C4-2B (cell line): ENCODE measurements around the gene TECPR1.

ENCODE experiments used
- H3K27ac ChIP-seq: fragments of 450-650 bp; 2 replicates; pipeline ENCODE4 v1.5.1; 2017
- ZFX ChIP-seq: fragments of 450-650 bp; IDR thresholded peaks from 2 replicates; pipeline ENCODE4 v1.6.1; 2017
- TF ChIP-seq, protein P1 (sequence below): fragments of 450-650 bp; conservative IDR thresholded peaks from 2 replicates; pipeline ENCODE4 v1.5.1; 2017; ENCODE audit warnings: mild to moderate bottlenecking

TECPR1 gene

DNA sequence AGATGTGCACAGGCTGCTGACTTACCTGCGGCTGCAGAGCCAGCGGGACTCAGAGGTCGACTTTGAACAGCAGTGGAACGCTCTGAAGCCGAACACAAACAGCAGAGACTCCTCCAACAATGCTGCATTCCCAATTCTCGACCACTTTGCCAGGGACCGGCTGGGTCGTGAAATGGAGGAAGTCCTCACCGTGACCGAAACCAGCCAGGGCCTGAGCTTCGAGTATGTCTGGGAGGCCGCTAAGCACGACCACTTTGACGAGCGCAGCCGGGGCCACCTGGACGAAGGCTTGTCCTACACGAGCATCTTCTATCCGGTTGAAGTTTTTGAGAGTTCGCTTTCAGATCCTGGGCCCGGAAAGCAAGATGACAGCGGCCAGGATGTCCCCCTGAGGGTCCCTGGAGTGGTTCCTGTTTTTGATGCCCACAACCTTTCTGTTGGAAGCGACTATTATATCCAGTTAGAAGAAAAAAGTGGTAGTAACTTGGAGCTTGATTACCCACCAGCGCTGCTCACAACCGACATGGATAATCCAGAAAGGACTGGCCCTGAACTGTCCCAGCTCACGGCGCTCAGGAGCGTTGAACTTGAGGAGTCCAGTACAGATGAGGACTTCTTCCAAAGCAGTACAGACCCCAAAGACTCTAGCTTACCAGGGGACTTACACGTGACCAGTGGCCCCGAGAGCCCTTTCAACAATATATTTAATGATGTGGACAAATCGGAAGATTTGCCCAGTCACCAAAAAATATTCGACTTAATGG is 60.2 kb downstream of the TECPR1 start:
- no peak for TF ChIP-seq ZFX
- TF ChIP-seq, protein P1, sequence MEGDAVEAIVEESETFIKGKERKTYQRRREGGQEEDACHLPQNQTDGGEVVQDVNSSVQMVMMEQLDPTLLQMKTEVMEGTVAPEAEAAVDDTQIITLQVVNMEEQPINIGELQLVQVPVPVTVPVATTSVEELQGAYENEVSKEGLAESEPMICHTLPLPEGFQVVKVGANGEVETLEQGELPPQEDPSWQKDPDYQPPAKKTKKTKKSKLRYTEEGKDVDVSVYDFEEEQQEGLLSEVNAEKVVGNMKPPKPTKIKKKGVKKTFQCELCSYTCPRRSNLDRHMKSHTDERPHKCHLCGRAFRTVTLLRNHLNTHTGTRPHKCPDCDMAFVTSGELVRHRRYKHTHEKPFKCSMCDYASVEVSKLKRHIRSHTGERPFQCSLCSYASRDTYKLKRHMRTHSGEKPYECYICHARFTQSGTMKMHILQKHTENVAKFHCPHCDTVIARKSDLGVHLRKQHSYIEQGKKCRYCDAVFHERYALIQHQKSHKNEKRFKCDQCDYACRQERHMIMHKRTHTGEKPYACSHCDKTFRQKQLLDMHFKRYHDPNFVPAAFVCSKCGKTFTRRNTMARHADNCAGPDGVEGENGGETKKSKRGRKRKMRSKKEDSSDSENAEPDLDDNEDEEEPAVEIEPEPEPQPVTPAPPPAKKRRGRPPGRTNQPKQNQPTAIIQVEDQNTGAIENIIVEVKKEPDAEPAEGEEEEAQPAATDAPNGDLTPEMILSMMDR = no peak
- no peak overlapping the region for H3K27ac ChIP-seq

DNA sequence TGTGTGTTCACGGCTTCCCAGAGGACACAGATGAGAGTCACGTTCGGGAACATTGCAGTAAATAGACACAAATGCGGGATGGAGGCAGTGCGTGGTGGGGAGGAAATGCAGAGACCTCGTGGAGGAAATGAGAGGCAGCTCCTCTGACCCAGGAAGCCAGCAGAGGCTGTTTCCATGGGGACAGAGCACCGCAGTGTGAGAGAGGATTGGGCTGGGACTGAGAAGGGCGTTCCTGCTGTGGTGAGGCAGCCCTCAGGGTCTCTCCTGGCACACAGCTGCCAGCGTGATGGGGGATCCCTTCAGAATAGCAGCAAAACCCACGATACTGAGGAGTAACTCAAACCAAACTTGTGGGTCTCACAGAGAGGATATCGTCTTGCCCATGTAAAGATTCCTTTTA is 62.5 kb downstream of the TECPR1 start:
- TF ChIP-seq, protein P1 = no peak
- TF ChIP-seq ZFX = no peak
- H3K27ac ChIP-seq = no peak overlapping the region

DNA sequence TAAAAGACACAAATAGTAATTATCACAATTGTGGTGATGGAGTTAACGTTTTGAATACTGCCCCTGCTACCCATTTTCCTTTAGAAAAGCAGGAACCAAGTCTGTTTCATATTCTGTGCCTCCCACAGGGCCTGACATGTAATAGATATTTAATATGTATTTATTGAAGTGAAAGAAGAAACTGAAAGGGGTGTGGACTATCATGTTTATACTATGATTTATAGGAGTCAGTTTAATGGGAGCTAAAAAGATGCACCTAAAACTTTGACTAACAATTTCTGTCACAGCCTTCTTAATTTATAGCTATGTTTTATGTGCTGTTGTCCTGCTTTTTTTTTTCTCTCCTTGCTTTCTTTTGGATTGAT is 64.9 kb downstream of the TECPR1 start:
- TF ChIP-seq, protein P1 = no peak
- TF ChIP-seq ZFX = no peak
- H3K27ac ChIP-seq = no peak overlapping the region

DNA sequence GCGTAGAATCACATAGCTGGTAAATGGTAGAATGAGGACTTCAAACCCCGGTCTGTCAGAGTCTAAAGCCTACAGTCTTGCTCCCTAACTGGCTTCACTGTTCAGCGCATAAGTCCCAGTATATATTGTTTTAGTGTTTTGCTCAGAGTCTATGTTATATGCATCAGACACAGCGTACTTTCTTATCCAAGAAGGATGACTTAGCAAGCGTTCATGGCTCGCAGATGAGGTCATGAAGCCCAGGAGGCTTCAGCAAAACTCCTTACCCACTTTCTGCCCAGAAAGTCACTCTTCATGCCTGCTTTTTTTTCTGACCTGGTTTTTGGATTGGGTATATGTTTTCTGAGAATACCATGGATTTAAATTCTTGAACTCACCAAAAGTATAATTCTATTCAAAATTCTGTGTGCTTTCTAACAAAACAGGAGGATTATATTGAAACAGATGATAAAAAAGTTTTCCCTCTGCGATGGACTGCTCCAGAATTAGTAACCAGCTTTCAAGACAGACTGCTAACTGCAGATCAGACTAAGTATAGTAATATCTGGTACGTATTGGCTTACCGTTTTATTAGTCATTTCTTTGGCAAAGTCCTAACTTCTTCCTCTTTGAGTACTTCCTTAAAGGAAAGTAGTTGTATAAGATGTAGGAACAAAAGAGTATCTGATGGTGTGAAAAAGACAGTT is 65.4 kb downstream of the TECPR1 start:
- TF ChIP-seq, protein P1 = no peak
- no peak for TF ChIP-seq ZFX
- 0 out of 2 replicates have a peak overlapping the region, but pooled peaks have one; percentile 1 for H3K27ac ChIP-seq

DNA sequence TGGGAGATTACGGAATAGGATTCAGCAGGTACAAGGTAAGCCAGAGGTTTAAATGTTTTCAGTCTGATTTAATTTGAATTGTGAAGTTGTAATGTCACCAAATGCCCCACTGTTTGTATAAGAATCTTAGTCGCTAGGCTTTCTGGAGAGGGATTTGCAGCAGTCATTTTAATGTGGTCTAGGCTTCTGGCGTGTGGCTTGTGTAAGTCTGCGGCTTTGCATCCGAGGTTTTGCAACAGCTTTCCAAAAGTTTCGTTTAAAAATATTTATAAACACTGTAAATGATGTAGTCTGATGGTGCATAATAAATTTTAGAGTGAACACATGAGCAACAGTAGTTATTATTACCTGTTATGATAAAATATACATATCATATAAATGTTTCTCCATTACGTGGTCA is 66.9 kb downstream of the TECPR1 start:
- TF ChIP-seq ZFX = no peak
- TF ChIP-seq, protein P1 = no peak
- no peak overlapping the region for H3K27ac ChIP-seq

DNA sequence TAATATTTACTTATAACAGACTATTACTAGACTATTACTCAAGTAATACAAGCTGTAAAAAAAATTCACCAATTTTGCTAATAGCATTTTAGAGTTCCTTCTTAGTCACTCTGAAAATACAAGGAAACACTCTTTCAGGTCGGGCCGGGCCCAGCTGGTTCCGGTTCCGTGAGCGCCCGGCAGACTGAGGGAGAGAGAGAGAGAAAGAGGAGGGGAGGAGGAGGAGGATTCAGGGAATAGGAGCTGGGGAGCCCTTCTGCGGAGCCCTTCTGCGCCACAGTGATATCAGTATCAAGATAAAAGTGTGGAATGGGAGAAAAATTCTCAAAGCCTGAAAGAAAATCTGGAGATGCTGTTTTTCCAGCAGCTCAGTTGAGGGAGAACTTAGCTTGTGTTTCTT is 71.3 kb downstream of the TECPR1 start:
- no peak for TF ChIP-seq ZFX
- TF ChIP-seq, protein P1 = no peak
- no peak overlapping the region for H3K27ac ChIP-seq

DNA sequence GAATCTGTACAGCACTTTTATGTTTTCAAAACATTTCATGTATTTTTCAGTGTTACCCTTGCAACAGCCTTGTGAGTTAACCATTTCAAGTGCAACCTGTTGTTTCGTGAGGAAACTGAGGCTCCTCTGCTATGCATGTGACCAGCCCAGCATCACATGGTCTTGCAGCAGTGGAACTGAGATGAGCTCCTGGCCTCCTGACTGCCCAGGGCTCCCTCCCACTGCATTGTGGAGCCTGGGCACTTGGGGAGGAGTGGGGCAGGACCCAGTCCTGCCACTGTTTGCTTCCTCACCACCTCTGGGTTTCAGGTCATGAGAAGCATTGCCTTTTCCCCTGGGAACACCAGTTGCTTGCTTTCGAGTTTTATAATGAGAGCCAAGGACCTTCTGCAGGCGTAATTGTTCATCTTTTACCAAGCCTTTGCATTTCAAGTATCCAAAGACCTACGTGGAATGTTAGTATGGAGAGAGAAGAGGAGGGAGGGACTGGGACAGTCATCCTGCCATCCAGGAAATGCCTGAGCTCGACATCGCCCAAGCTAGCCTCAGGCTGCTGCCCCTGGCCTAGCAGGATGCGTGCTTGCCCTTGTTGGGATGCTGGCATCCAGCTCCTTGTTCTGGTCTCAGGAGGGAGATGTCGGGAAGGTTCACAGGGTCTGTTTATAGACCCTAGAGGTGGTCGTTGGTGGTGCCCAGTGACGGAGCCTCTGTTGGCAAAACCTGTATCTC is 73.1 kb downstream of the TECPR1 start:
- TF ChIP-seq ZFX = no peak
- TF ChIP-seq, protein P1 = no peak
- no peak overlapping the region for H3K27ac ChIP-seq
